PC-3 (cell line): ENCODE measurements around the gene PPT2. TPM values are rescaled to one million over a fixed set of nuclear protein-coding genes. Genes with fewer than 3 reads are reported as not detected.

Source experiments
- ATAC-seq: fragments of 200-7000 bp; cut with Tn5 transposase; 2 replicates; pipeline ENCODE4 v1.9.1; 2020; ENCODE audit warnings: mild to moderate bottlenecking, moderate library complexity
- BruUV-seq: library from RNA; stranded (reverse); fragments of 400-500 nt; replicated peaks from 2 replicates; lab custom pipeline; 2021; lab: Mats Ljungman, UMichigan
- CTCF ChIA-PET: fragments of 300-600 bp; sonication (Branson Sonifier 250); formaldehyde crosslinking; loops from one replicate; lab custom pipeline; 2022; ENCODE audit warnings: antibody characterized with exemption; lab: Charles Lee
- POLR2A ChIA-PET: fragments of 300-600 bp; sonication (Branson Sonifier 250); formaldehyde crosslinking; loops from one replicate; lab custom pipeline; 2022; ENCODE audit warnings: antibody characterized with exemption; ENCODE audit not compliant: unreplicated experiment; lab: Charles Lee
- DNase-seq: peaks from one replicate; pipeline ENCODE4 v3.0.0-alpha.2; 2015
- H2AFZ ChIP-seq: fragments of 300-600 bp; sonication (generic); 2 replicates; pipeline ENCODE4 v1.6.0; 2016; ENCODE audit warnings: antibody characterized with exemption, low read length
- H3F3A ChIP-seq: fragments of 300-600 bp; sonication (generic); one replicate; pipeline ENCODE4 v1.6.0; 2017; ENCODE audit warnings: antibody characterized with exemption, low read length, control low read depth, mild to moderate bottlenecking; ENCODE audit not compliant: unreplicated experiment
- H3K27ac ChIP-seq: fragments of 300-600 bp; sonication (generic); 2 replicates; pipeline ENCODE4 v1.5.1; 2016; ENCODE audit warnings: mild to moderate bottlenecking, low read length
- H3K27me3 ChIP-seq: fragments of 300-600 bp; sonication (generic); 2 replicates; pipeline ENCODE4 v1.6.1; 2016; ENCODE audit warnings: low read length, mixed read lengths
- H3K36me3 ChIP-seq: fragments of 300-600 bp; sonication (generic); 2 replicates; pipeline ENCODE4 v1.6.1; 2016; ENCODE audit warnings: low read depth, mixed run types, low read length, mixed read lengths
- H3K4me1 ChIP-seq: fragments of 300-600 bp; sonication (generic); 2 replicates; pipeline ENCODE4 v1.5.1; 2016; ENCODE audit warnings: low read length; ENCODE audit not compliant: insufficient read depth
- H3K4me2 ChIP-seq: fragments of 300-600 bp; sonication (generic); 2 replicates; pipeline ENCODE4 v1.6.0; 2016; ENCODE audit warnings: low read length
- H3K4me3 ChIP-seq: fragments of 300-600 bp; sonication (generic); 2 replicates; pipeline ENCODE4 v1.5.1; 2016; ENCODE audit warnings: mild to moderate bottlenecking, low read length, mixed read lengths
- H3K79me2 ChIP-seq: fragments of 300-600 bp; sonication (generic); 2 replicates; pipeline ENCODE4 v1.6.1; 2017; ENCODE audit warnings: low read length, mixed read lengths
- H3K9ac ChIP-seq: fragments of 300-600 bp; sonication (generic); 2 replicates; pipeline ENCODE4 v1.6.0; 2016; ENCODE audit warnings: mild to moderate bottlenecking, low read length
- H3K9me2 ChIP-seq: fragments of 300-600 bp; sonication (generic); replicated peaks from 2 replicates; pipeline ENCODE4 v1.6.1; 2016; ENCODE audit warnings: mixed run types, low read length, mixed read lengths
- H3K9me3 ChIP-seq: fragments of 300-600 bp; sonication (generic); 2 replicates; pipeline ENCODE4 v1.6.1; 2016; ENCODE audit warnings: low read length, mixed read lengths
- H4K20me1 ChIP-seq: fragments of 300-600 bp; sonication (generic); 2 replicates; pipeline ENCODE4 v1.6.1; 2016; ENCODE audit warnings: low read length, mixed read lengths
- EZH2 ChIP-seq: fragments of 300-600 bp; sonication (generic); IDR thresholded peaks from one replicate; pipeline ENCODE4 v1.6.1; 2017; ENCODE audit warnings: antibody characterized with exemption, mild to moderate bottlenecking, low read length; ENCODE audit not compliant: unreplicated experiment
- EZH2phosphoT487 ChIP-seq: fragments of 300-600 bp; sonication (generic); IDR thresholded peaks from 2 replicates; pipeline ENCODE4 v1.6.1; 2018; ENCODE audit warnings: mild to moderate bottlenecking, antibody characterized with exemption, low read length, borderline replicate concordance
- intact Hi-C: fragments of 100-400 bp; cut with micrococcal nuclease; formaldehyde crosslinking; loops from 2 replicates; pipeline ENCODE4 v1.9.0; 2023
- total RNA-seq: library from RNA; depleted of rRNA; stranded (reverse); fragments of >200 nt; gene quantifications from 2 replicates; pipeline ENCODE4 v1.2.3, GENCODE V29; 2014
- TF ChIP-seq, protein P1 (sequence below): fragments of 300-600 bp; sonication (generic); conservative IDR thresholded peaks from 2 replicates; pipeline ENCODE4 v1.5.1; 2017; ENCODE audit warnings: antibody characterized with exemption, low read depth, mild to moderate bottlenecking, low read length

Gene PPT2
- total RNA-seq, 1 experiment from 2014 or later, result 30.8 TPM

DNA sequence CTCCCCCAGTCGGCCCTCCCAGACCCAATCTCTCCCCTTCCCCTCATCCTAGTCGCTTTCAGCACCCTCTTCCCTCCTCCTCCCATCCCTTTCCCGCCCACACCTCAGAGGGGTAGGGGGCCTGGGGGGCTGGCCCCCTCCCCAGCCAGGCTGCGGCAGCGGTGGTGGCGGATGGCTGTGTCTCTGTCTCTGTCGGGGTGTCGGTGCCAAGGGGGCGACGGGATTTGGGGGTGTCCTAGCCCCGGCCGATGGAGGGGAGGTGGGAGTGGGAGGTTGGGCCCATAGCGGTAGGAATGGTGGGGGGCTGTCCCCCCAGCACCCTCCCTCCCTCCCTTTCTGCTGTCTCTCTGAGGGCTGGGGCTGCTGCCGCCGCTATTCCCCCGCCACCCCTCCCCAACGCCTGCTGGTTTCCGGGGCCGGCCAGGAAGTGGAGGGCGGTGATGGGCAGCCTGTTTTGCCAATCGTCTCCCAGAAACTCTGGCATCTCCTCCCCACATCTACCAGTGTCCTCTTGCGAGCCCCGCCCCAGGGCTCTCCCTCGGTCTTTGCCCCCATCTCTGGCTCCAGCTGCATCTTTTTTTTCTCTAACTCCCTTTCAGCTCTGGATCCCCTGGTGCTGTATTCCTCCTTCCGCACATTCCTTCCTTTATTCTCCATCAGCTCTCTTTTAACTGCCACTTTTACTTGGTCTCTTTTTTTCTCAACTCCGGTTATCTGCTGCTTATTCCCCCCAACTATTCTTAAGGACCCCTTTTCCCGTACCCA lies 22.0 kb downstream of the PPT2 start, which contains the start of gene AGPAT1:
AGPAT1 (minus strand) TSS at position 374 of the 765 bp plus-strand sequence. CDS start 4,588 bp downstream, outside the sequence.
- intact Hi-C loops, result loop anchor here (1.0 to 5.0 kb wide), 2 partner anchors 22 to 219 kb away; partner anchors contain the start of genes NELFE, PPT2 and SKIC2
- POLR2A ChIA-PET, result interaction anchor here (0.5 to 0.6 kb wide), 2 partner anchors 14 to 37 kb away, joined by 3 to 5 read pairs; partner anchors contain the start of gene PBX2
- Histone ChIP-seq H3K4me2 (peak within 1 kb of the TSS; percentile 93), H3K4me3 (peak within 1 kb of the TSS; percentile 94), H3K9ac (peak within 1 kb of the TSS; percentile 90), H3K79me2 (peaks cover 33% of the 10 kb centered on the region), H3K27me3 (no peaks in the 10 kb centered on the region), H2AFZ (peak within 1 kb of the TSS; percentile 95), H3K4me1 (peaks cover 33% of the 10 kb centered on the region), H3K36me3 (peaks cover 3% of the 10 kb centered on the region), H3F3A (no peaks in the 10 kb centered on the region), H3K9me2 (no peaks in the 10 kb centered on the region), H3K27ac (peak within 1 kb of the TSS; percentile 83), H3K9me3 (no peaks in the 10 kb centered on the region), H4K20me1 (no peaks in the 10 kb centered on the region)
- DNase-seq (peak; percentile 94), ATAC-seq (peak; percentile 60)
- TF ChIP-seq, protein P1, sequence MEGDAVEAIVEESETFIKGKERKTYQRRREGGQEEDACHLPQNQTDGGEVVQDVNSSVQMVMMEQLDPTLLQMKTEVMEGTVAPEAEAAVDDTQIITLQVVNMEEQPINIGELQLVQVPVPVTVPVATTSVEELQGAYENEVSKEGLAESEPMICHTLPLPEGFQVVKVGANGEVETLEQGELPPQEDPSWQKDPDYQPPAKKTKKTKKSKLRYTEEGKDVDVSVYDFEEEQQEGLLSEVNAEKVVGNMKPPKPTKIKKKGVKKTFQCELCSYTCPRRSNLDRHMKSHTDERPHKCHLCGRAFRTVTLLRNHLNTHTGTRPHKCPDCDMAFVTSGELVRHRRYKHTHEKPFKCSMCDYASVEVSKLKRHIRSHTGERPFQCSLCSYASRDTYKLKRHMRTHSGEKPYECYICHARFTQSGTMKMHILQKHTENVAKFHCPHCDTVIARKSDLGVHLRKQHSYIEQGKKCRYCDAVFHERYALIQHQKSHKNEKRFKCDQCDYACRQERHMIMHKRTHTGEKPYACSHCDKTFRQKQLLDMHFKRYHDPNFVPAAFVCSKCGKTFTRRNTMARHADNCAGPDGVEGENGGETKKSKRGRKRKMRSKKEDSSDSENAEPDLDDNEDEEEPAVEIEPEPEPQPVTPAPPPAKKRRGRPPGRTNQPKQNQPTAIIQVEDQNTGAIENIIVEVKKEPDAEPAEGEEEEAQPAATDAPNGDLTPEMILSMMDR, result no peak
- TF ChIP-seq EZH2, result no peak
- no peak for TF ChIP-seq EZH2phosphoT487
- CTCF ChIA-PET, result no interaction called here
- no TSS peak for BruUV-seq

- peaks cover 33% of the 10 kb centered on the region for H3K4me1 ChIP-seq
- intact Hi-C loops, result loop anchor here (1.0 to 5.0 kb wide), 2 partner anchors 22 to 219 kb away; partner anchors contain the start of genes NELFE, PPT2 and SKIC2
- TF ChIP-seq EZH2 (no peak), EZH2phosphoT487 (no peak)
- TF ChIP-seq, protein P1, result no peak
- peaks cover 5% of the 10 kb centered on the region for H3K36me3 ChIP-seq
- H3K27me3 ChIP-seq, result no peaks in the 10 kb centered on the region
- H3K4me2 ChIP-seq, result peak overlapping the region; percentile 93
- peak overlapping the region; percentile 95 for H2AFZ ChIP-seq
- DNase-seq (peak; percentile 62), ATAC-seq (no peak)
- peak overlapping the region; percentile 94 for H3K4me3 ChIP-seq
- no peaks in the 10 kb centered on the region for H3F3A ChIP-seq
- peak overlapping the region; percentile 83 for H3K27ac ChIP-seq
- ChIA-PET CTCF (interaction anchor here (0.5 kb wide), 1 partner anchor 62 kb away, joined by 9 read pairs; no protein-coding TSS in a partner anchor), POLR2A (interaction anchor here (0.6 kb wide), 1 partner anchor 14 kb away, joined by 3 read pairs; the partner anchor contains the start of gene PBX2)
- peaks cover 33% of the 10 kb centered on the region for H3K79me2 ChIP-seq
- H3K9ac ChIP-seq, result peak overlapping the region; percentile 90
- no peaks in the 10 kb centered on the region for H3K9me3 ChIP-seq
- H3K9me2 ChIP-seq, result no peaks in the 10 kb centered on the region
- BruUV-seq, result TSS peak; percentile 17
- no peaks in the 10 kb centered on the region for H4K20me1 ChIP-seq
Observed at GRCh38 chr6:32176476-32177182, 22.7 kb downstream of the PPT2 start.
